BLaER1 treated with 17β-estradiol and CSF1 and Interleukin-3, amounts not matched to agents 10 nM and 100 nM (cell line): ENCODE results near the gene MANEA.

Source experiments
- H3K27ac ChIP-seq, 11 experiments: shearing (Covaris generic); formaldehyde crosslinking; 2 replicates each; pipeline ENCODE4 v1.8.1; 2022
- H3K27me3 ChIP-seq, 11 experiments: shearing (Covaris generic); formaldehyde crosslinking; 2 replicates each; pipeline ENCODE4 v1.8.1; 2022
- H3K36me3 ChIP-seq, 11 experiments: shearing (Covaris generic); formaldehyde crosslinking; 2 replicates each; pipeline ENCODE4 v1.8.1; 2022
- H3K4me1 ChIP-seq, 10 experiments: shearing (Covaris generic); formaldehyde crosslinking; 2 replicates each; pipeline ENCODE4 v1.8.1; 2022
- H3K4me2 ChIP-seq, 11 experiments: shearing (Covaris generic); formaldehyde crosslinking; 2 replicates each; pipeline ENCODE4 v1.8.1; 2022
- H3K4me3 ChIP-seq, 10 experiments: shearing (Covaris generic); formaldehyde crosslinking; 2 replicates each; pipeline ENCODE4 v1.8.1; 2022
- H3K9ac ChIP-seq, 11 experiments: shearing (Covaris generic); formaldehyde crosslinking; 2 replicates each; pipeline ENCODE4 v1.8.1; 2022
- H3K9me3 ChIP-seq, 11 experiments: shearing (Covaris generic); formaldehyde crosslinking; replicated peaks in 1 of 11; 2 replicates each; pipeline ENCODE4 v1.8.1; 2022
- H4K20me1 ChIP-seq, 11 experiments: shearing (Covaris generic); formaldehyde crosslinking; 2 replicates each; pipeline ENCODE4 v1.8.1; 2022
- Cebpa-rat ChIP-seq, 11 experiments: shearing (Covaris generic); IDR thresholded peaks; 2 replicates each; pipeline ENCODE4 v1.8.1; 2022

The MANEA gene

DNA sequence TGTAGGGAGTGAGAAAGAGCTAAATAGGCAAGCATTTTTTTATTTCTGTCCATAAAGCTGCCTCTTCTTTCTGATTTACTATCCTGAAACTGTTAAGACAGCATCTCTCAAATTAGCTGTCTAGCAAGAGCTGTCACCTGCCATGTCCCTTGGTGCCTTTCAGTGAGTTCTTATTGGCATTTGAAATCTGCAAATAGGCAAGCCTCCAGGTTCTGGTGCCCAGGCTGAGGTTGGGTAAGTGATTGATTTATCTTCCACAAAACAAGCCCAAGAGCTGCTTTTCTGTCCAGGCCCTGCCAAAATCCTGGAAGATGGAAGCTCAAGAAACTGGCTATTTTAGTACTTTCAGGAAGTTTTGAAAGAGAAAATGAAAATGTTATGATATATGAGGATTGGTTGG lies 22.4 kb downstream of the MANEA start:
- no peak overlapping the region for H3K9ac ChIP-seq
- H3K27ac ChIP-seq: no peak overlapping the region
- no peaks in the 10 kb centered on the region for H3K27me3 ChIP-seq
- no peak overlapping the region for H3K4me3 ChIP-seq
- no peaks in the 10 kb centered on the region for H3K4me1 ChIP-seq
- H3K4me2 ChIP-seq: no peak overlapping the region
- H4K20me1 ChIP-seq: no peaks in the 10 kb centered on the region
- no peaks in the 10 kb centered on the region for H3K9me3 ChIP-seq
- TF ChIP-seq Cebpa-rat (IDR thresholded peaks at IDR 0.05): no peak
- H3K36me3 ChIP-seq: peaks cover 3 to 31% (median 20%) of the 10 kb centered on the region in 11 experiments; a peak in 15 of 22 replicates

DNA sequence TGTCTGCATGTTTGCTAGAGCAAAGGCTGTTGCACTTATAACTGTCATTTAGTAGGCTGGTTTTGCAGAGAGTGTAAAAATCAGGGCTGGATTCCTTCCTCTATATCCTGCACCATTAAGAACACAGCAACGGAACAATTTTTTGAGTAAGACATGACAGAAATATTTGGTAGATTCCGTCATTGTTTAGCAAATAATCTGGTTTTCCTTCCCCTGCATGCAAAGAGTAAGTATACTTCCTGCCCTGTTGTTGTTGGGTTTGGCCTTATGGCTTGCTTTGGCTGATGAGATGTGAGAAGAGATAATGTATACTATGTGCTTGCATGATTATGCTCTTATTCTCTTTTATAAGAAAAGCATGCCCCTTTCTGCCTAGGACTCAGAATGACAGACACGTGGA lies 23.8 kb downstream of the MANEA start:
- Histone ChIP-seq H3K4me3 (no peak overlapping the region), H3K27me3 (no peaks in the 10 kb centered on the region), H3K9me3 (no peaks in the 10 kb centered on the region), H4K20me1 (no peaks in the 10 kb centered on the region), H3K4me1 (no peaks in the 10 kb centered on the region), H3K27ac (no peak overlapping the region), H3K9ac (no peak overlapping the region), H3K36me3 (peaks cover 10 to 41% (median 27%) of the 10 kb centered on the region in 11 experiments; a peak in 17 of 22 replicates), H3K4me2 (no peak overlapping the region)
- no peak for TF ChIP-seq Cebpa-rat (IDR thresholded peaks at IDR 0.05)

- no peaks in the 10 kb centered on the region for H3K36me3 ChIP-seq
- H3K27ac ChIP-seq: no peak overlapping the region
- peaks cover 0 to 5% (median 0%) of the 10 kb centered on the region in 10 experiments; a peak in 1 of 20 replicates for H3K4me1 ChIP-seq
- no peak overlapping the region for H3K4me3 ChIP-seq
- no peak overlapping the region for H3K9ac ChIP-seq
- no peaks in the 10 kb centered on the region for H3K27me3 ChIP-seq
- no peaks in the 10 kb centered on the region for H3K9me3 ChIP-seq
- H4K20me1 ChIP-seq: no peaks in the 10 kb centered on the region
- H3K4me2 ChIP-seq: no peak overlapping the region
- no peak for TF ChIP-seq Cebpa-rat (IDR thresholded peaks at IDR 0.05)
These were observed 36.8 kb downstream of the MANEA start for GRCh38 chr6:95614094-95614493.

DNA sequence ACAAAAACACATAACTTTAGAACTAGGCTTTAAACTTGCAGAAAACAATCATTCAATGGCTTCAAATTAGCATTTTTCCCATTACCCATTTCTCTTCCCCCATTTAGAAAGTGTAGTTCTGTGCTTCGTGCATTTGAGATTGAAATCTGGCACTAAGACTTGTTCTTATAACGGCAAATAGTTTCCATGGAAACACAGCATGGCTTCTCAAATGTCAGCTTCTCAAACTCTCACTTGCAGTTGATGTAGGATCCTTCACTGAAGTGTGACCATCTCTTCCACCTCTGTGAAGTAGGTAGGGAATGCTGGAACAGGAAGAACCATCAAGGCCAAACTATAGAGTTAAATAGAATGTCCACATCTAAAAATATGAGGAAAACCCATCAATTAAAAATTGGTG lies 52.2 kb downstream of the MANEA start:
- Histone ChIP-seq H3K4me1 (peaks cover 0 to 8% (median 0%) of the 10 kb centered on the region in 10 experiments; a peak in 6 of 20 replicates), H4K20me1 (no peaks in the 10 kb centered on the region), H3K9me3 (peaks cover 37 to 44% (median 42%) of the 10 kb centered on the region in 11 experiments), H3K27ac (no peak overlapping the region), H3K36me3 (no peaks in the 10 kb centered on the region), H3K4me2 (0 out of 22 replicates have a peak overlapping the region, but pooled peaks of 1 of the 11 experiments have one; percentile 9), H3K9ac (no peak overlapping the region), H3K27me3 (no peaks in the 10 kb centered on the region), H3K4me3 (no peak overlapping the region)
- no peak for TF ChIP-seq Cebpa-rat (IDR thresholded peaks at IDR 0.05)

DNA sequence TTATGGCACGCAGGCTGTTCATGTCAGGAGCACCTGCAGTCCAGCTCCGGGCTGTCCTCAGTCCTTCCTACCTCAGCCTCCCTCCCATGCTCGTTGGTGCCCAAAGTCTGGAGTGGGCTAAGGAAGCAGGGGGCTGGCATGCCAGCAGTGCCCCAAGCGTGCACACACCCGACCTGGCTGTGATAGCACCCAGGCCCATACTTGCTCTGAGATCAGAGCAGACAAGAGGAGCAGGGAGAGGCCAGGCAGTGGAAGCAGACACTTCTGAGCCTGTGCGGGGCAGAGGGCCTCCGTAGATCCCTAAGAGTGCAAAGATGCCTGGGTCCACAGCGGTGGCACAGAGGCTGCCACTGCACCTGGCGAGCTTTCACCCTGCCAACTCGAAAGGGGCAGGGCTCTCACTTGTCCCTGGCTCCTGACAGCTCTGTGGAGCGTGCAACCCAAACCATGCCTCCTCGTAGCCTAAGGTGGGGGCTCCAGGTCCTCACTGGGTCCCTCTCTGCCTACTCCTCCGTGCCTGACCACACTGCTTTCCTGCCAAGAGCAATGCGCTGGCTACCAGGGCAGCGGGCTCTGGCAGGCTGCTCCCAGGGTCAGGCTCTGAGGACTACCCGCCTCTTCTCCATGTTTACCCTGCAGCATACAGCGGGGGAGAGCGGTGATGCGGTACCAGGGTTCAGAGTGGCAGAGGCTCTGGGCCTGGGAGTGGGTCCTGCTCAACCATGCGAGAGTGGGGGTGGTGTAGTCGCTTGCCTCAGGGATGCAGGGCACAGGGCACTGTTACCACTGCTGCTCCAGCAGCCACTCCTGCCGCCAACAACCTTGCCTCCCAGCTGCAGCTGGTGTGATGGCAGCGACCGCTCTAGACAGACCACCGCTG lies 59.5 kb downstream of the MANEA start:
- Histone ChIP-seq H3K36me3 (no peaks in the 10 kb centered on the region), H3K4me1 (no peaks in the 10 kb centered on the region), H3K27ac (no peak overlapping the region), H3K9ac (no peak overlapping the region), H3K27me3 (no peaks in the 10 kb centered on the region), H3K9me3 (peaks cover 14 to 30% (median 24%) of the 10 kb centered on the region in 11 experiments), H3K4me3 (no peak overlapping the region), H3K4me2 (no peak overlapping the region), H4K20me1 (no peaks in the 10 kb centered on the region)
- no peak for TF ChIP-seq Cebpa-rat (IDR thresholded peaks at IDR 0.05)

DNA sequence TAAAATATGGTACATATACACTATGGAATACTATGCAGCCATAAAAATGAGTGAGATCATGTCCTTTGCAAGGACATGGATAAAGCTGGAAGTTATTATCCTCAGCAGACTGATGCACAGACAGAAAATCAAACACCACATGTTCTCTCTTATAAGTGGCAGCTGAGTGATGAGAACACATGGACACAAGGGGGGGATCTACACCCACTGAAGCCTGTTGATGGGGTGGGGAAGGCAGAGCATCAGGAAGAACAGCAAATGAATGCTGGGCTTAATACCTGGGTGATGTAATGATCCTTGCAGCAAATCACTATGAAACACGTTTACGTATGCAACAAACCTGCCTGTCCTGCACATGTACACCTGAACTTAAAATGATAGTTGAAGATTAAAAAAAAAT lies 71.3 kb downstream of the MANEA start:
- Histone ChIP-seq H3K4me2 (no peak overlapping the region), H4K20me1 (no peaks in the 10 kb centered on the region), H3K9ac (no peak overlapping the region), H3K4me3 (no peak overlapping the region), H3K4me1 (no peaks in the 10 kb centered on the region), H3K36me3 (no peaks in the 10 kb centered on the region), H3K27ac (no peak overlapping the region), H3K27me3 (no peaks in the 10 kb centered on the region), H3K9me3 (peaks cover 0 to 9% (median 0%) of the 10 kb centered on the region in 11 experiments; a peak in 5 of 22 replicates)
- no peak for TF ChIP-seq Cebpa-rat (IDR thresholded peaks at IDR 0.05)

DNA sequence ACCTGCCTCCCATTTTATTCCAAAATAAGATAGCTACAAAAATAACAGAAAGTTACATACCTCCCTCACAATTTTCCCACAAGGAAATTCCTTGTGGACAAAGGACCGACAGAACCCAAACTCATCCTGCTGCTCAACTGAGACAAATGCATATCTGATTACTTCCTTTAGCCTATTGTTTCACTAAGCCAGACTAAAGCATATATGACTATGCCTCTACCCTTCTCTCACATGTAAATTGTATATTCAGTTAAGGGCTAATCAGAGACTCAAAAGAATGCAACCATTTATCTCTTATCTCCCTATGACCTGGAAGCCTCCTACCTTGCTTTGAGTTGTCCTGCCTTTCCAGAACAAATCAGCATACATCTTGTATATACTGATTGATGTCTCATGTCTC lies 72.1 kb downstream of the MANEA start:
- no peak overlapping the region for H3K27ac ChIP-seq
- no peaks in the 10 kb centered on the region for H3K36me3 ChIP-seq
- no peaks in the 10 kb centered on the region for H3K27me3 ChIP-seq
- no peak overlapping the region for H3K9ac ChIP-seq
- TF ChIP-seq Cebpa-rat (IDR thresholded peaks at IDR 0.05): no peak
- no peak overlapping the region for H3K4me2 ChIP-seq
- no peak overlapping the region for H3K4me3 ChIP-seq
- H4K20me1 ChIP-seq: no peaks in the 10 kb centered on the region
- no peaks in the 10 kb centered on the region for H3K4me1 ChIP-seq
- peaks cover 0 to 7% (median 0%) of the 10 kb centered on the region in 11 experiments; a peak in 5 of 22 replicates for H3K9me3 ChIP-seq

- H3K4me3 ChIP-seq: no peak overlapping the region
- H3K9ac ChIP-seq: no peak overlapping the region
- no peaks in the 10 kb centered on the region; a peak in 1 of 20 replicates for H3K4me1 ChIP-seq
- H3K4me2 ChIP-seq: no peak overlapping the region
- no peak for TF ChIP-seq Cebpa-rat (IDR thresholded peaks at IDR 0.05)
- H4K20me1 ChIP-seq: no peaks in the 10 kb centered on the region
- H3K36me3 ChIP-seq: no peaks in the 10 kb centered on the region
- no peak overlapping the region for H3K27ac ChIP-seq
- peaks cover 0 to 7% (median 0%) of the 10 kb centered on the region in 11 experiments; a peak in 3 of 22 replicates for H3K9me3 ChIP-seq
- H3K27me3 ChIP-seq: no peaks in the 10 kb centered on the region
These were observed 76.8 kb downstream of the MANEA start for GRCh38 chr6:95654176-95654575.

DNA sequence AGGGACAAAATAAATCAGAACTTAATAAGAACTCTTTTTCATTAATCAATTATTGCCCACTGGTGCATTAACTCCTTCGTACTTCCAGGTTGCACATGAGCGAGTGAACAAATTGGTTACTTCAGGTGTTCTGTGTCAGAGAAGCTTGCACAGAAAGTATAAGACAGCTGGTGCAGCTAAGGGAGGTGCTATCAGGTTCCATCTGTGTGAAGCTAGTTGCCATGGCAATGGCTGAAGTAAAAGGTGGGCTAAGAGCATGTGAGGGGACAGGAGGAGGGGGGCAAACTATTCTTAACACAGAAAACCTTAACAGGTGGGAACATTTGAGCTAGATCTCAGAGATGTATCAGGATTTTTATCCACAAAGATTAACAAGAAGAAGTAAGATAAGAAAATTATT lies 81.6 kb downstream of the MANEA start:
- Histone ChIP-seq H3K36me3 (no peaks in the 10 kb centered on the region), H3K4me2 (no peak overlapping the region), H3K9ac (no peak overlapping the region), H3K9me3 (peaks cover 0 to 18% (median 0%) of the 10 kb centered on the region in 11 experiments; a peak in 3 of 22 replicates), H3K27ac (no peak overlapping the region), H3K27me3 (no peaks in the 10 kb centered on the region), H4K20me1 (no peaks in the 10 kb centered on the region), H3K4me3 (no peak overlapping the region), H3K4me1 (peaks cover 0 to 5% (median 0%) of the 10 kb centered on the region in 10 experiments; a peak in 2 of 20 replicates)
- no peak for TF ChIP-seq Cebpa-rat (IDR thresholded peaks at IDR 0.05)
